Esophagus (tissue), 2 donors: ENCODE data around the gene PCDH9. TPM values are rescaled to one million over a fixed set of nuclear protein-coding genes. Genes with fewer than 3 reads are reported as not detected.

Experiments used
- H3K27ac ChIP-seq, 2 donors: one replicate each; pipeline ENCODE4 v1.5.1; 2013; ENCODE audit warnings: low read depth in 2 of 2, mild to moderate bottlenecking in 2 of 2, inconsistent platforms in 1 of 2, low read length in 1 of 2, moderate library complexity in 1 of 2
- H3K27me3 ChIP-seq, 2 donors: one replicate each; pipeline ENCODE4 v1.6.1; 2013; ENCODE audit warnings: low read length in 2 of 2, control low read depth in 1 of 2, mild to moderate bottlenecking in 1 of 2; ENCODE audit not compliant: insufficient read depth in 2 of 2, control insufficient read depth in 1 of 2
- H3K36me3 ChIP-seq, 2 donors: one replicate each; pipeline ENCODE4 v1.6.1; 2013; ENCODE audit warnings: low read length in 1 of 2; ENCODE audit not compliant: control insufficient read depth in 2 of 2, insufficient read depth in 2 of 2
- H3K4me1 ChIP-seq, 2 donors: one replicate each; pipeline ENCODE4 v1.6.1; 2013; ENCODE audit warnings: low read length in 1 of 2; ENCODE audit not compliant: control insufficient read depth in 2 of 2, insufficient read depth in 2 of 2
- H3K4me3 ChIP-seq, 2 donors: one replicate each; pipeline ENCODE4 v1.5.1; 2013; ENCODE audit warnings: low read length in 2 of 2, mild to moderate bottlenecking in 2 of 2, low read depth in 1 of 2, moderate library complexity in 1 of 2
- H3K9me3 ChIP-seq, 2 donors: one replicate each; pipeline ENCODE4 v1.6.1; 2013; ENCODE audit warnings: mild to moderate bottlenecking in 2 of 2, low read depth in 1 of 2, low read length in 1 of 2, moderate library complexity in 1 of 2; ENCODE audit not compliant: control insufficient read depth in 2 of 2, insufficient read depth in 1 of 2
- WGBS, 2 donors: extraction: QIAGEN DNeasy Blood & Tissue Kit; methylation state at CpG; one replicate each; pipeline ENCODE4 v1.1.7; 2013; 5-methylcytosine and 5-hydroxymethylcytosine counted together
- polyA plus RNA-seq, 2 donors: library from polyadenylated mRNA; stranded (reverse); fragments of 200-250 nt; gene quantifications; one replicate each; pipeline ENCODE4 v1.2.3, GENCODE V29; 2013
- donor health status: healthy with polysubstance abuse.
- donor health status: Bipolar disorder and iron deficiency.

The PCDH9 gene
- polyA plus RNA-seq, 2 donors = 0.12 to 0.14 TPM

DNA sequence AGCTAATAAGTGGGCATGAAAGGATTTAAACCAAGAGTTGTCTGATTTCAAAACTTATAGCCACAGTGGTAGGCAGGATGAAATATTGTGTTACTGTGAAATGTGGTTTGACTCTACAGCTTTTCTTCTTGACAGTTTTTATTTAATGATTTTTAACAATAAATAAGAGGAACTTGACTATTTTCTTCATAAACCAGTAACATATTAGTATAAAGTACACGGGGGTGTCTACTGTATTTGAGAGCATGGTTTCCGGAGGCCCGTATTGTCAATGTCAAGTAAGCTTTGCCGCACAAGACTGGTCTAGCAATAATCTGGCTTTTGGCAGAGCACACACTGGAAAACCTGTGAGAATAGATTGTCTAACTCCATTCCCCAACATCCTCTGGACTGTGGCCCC is 894.5 kb downstream of the PCDH9 start:
- Histone ChIP-seq H3K27me3 (no peaks in the 10 kb centered on the region), H3K36me3 (no peaks in the 10 kb centered on the region), H3K27ac (no peak overlapping the region), H3K4me1 (no peaks in the 10 kb centered on the region), H3K4me3 (no peak overlapping the region), H3K9me3 (no peaks in the 10 kb centered on the region)
- 86 to 87% methylated on average over 4 of the region's 4 CpGs for WGBS, 2 donors

DNA sequence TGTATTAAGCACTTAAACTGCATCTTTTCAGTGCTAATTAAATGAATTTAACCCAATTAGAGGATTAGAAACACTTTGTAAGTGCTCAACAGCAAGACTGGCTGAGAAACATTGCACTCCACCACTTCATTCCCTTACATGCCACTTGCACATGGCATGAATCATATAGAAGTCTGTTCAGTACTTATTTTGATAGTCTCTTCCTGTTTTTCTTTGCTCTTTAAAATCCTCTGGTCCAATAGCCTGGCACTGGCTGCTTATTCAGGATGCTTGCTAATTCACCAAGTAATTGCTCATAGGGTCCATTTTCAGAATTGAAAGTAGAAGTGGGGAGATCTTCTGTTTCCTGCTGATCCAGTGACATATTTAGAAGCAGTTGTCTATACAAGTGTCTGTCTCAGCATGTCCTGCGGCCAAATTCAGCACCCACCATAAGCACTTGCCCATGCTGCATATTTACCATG is 900.1 kb downstream of the PCDH9 start:
- H3K4me1 ChIP-seq = no peaks in the 10 kb centered on the region
- H3K4me3 ChIP-seq = no peak overlapping the region
- no peaks in the 10 kb centered on the region for H3K27me3 ChIP-seq
- H3K27ac ChIP-seq = no peak overlapping the region
- WGBS, 2 donors = 66 to 76% methylated on average over 1 of the region's 1 CpG
- no peaks in the 10 kb centered on the region for H3K36me3 ChIP-seq
- H3K9me3 ChIP-seq = no peaks in the 10 kb centered on the region

DNA sequence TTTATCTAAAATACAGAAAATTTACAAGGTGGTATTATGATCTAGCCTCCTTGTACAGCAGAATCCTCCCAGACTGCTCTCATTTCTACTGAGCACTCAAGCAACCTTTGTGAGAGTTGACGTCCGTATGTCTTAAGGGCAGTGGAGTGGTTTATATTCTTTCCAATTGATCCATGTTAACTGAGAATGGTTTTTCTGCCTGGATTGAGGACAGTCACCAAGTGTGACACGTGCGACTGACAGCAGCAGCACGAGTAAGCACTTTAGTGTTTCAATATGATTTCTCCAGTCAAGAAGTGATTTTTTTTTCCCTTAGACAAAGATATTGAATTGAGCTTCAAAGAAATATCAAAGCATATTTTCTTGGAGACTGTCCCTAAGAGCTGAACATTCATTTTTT is 901.7 kb downstream of the PCDH9 start:
- WGBS, 2 donors = 82 to 91% methylated on average over 5 of the region's 5 CpGs

DNA sequence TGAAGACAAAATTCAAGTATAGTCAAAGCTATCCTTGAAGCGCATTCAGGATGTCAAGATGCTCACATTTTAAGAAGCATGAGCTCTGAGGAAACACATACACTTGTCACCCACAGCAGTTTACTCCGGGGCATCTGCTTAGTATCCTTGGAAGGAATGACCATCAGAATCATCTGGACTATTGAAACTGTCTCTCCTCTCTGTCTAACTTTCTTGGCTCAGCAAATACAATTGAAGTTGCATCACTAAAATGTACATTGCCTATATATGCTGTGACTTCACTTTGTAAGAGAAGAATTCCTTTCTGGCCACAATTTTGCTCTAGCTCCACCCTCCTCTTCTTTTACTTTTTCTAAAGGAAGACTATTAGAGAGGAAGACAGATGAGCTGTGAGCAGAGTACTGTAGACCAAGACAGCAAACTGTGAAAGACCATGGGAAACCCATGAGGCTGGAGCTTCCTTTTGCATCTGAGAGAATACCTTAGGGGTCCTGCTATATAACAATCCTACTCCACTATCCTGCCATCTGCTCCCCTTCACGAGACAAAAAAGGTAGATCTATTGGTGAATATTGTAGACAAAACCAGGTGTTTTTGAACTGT is 906.3 kb downstream of the PCDH9 start:
- Histone ChIP-seq H3K4me3 (no peak overlapping the region), H3K36me3 (no peaks in the 10 kb centered on the region), H3K9me3 (no peaks in the 10 kb centered on the region), H3K27me3 (no peaks in the 10 kb centered on the region), H3K27ac (no peak overlapping the region), H3K4me1 (no peaks in the 10 kb centered on the region)
- 80 to 85% methylated on average over 3 of the region's 3 CpGs for WGBS, 2 donors

More for the DNA sequence above, 901.7 kb downstream of the PCDH9 start:
- no peaks in the 10 kb centered on the region for H3K4me1 ChIP-seq
- no peaks in the 10 kb centered on the region for H3K36me3 ChIP-seq
- no peak overlapping the region for H3K4me3 ChIP-seq
- no peaks in the 10 kb centered on the region for H3K27me3 ChIP-seq
- H3K27ac ChIP-seq = no peak overlapping the region
- H3K9me3 ChIP-seq = no peaks in the 10 kb centered on the region

DNA sequence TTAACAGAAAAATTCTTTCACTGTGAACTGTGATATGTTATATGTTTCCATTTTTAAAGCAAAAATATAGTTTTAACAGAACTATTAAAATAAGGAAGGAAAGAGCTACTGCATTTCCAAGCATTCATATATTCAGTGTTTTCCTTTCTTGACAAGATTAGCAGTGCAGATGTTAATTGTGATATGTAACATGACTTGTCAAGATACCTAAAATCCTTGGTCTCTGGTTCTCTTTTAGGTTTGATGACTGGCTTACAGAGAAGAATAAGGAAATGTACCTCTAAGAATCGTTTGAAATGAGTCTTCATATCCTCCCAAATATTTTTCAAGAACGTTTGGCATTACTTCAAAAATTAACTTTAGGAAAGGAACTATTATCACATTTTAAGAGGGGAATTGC is 907.2 kb downstream of the PCDH9 start:
- Histone ChIP-seq H3K4me1 (no peaks in the 10 kb centered on the region), H3K36me3 (no peaks in the 10 kb centered on the region), H3K4me3 (no peak overlapping the region), H3K9me3 (no peaks in the 10 kb centered on the region), H3K27me3 (no peaks in the 10 kb centered on the region), H3K27ac (no peak overlapping the region)
- WGBS, 2 donors = 24 to 29% methylated on average over 2 of the region's 2 CpGs

DNA sequence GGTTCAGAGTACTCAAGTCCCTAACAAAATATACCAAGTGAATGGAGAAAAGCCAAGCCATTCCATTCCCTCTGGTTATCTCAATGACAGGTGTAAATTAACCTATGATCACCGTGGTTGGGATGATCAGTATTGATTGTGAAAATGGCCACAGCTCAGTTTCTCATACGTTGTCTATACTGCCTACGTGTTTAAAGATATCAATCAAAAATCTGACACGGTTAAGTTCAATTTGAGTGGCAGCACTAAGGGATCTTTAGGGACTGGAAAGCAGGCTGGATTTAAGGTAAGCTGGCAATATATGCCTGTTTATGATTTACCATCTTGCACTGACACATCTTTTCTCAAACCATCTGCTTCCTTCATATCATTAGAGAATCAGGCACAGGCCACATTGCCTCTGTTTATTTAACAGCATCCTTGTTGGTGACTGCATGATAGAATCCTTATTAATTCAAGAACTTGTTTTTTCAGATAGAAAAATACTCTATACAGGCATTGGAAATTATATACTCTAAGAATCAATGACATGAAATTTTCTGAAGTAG is 907.9 kb downstream of the PCDH9 start:
- H3K27me3 ChIP-seq = no peaks in the 10 kb centered on the region
- WGBS, 2 donors = 84 to 87% methylated on average over 4 of the region's 4 CpGs

DNA sequence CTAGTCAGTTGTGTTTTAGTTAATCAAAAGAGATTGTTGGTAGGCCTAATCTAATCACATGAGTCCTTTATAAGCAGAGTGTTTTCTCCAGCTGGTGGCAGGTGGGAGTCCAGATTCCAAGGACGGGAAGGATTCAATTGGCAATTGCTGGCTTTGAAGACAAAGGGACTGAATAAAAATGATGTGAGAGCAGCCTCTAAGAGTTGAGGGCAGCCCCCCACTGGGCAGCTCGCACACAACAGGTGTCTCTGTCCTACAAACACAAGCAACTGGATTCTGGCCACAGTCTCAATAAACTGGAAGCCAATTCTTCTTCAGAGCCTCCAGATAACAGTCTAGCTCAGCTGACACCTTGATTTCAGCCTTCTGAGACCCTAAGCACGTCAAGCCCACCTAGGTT is 915.2 kb downstream of the PCDH9 start:
- Histone ChIP-seq H3K4me3 (no peak overlapping the region), H3K27ac (no peak overlapping the region), H3K4me1 (no peaks in the 10 kb centered on the region), H3K36me3 (no peaks in the 10 kb centered on the region), H3K27me3 (no peaks in the 10 kb centered on the region), H3K9me3 (no peaks in the 10 kb centered on the region)
- 75 to 83% methylated on average over 3 of the region's 3 CpGs for WGBS, 2 donors

More for the DNA sequence above, 907.9 kb downstream of the PCDH9 start:
- Histone ChIP-seq H3K4me1 (no peaks in the 10 kb centered on the region), H3K27ac (no peak overlapping the region), H3K36me3 (no peaks in the 10 kb centered on the region), H3K9me3 (no peaks in the 10 kb centered on the region), H3K4me3 (no peak overlapping the region)

DNA sequence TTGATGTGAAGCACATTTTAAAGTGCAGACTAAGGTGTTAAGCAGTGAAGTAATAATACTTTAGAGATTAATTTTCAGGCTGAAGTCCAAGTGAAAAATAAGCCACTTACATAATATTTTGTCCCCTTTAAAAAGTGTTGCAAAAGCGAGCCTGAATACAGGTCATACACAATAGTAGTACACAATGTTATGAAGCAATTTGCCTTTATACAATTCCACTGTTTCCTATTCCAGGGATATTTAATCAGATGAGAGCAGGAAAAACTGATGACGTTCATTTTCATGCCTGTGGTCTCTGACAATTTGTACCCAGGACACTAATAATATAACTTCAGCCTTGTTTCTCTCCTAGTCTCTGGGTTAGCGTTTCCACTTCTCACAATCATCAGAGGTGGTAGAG is 916.7 kb downstream of the PCDH9 start:
- 62 to 69% methylated on average over 3 of the region's 3 CpGs for WGBS, 2 donors
- Histone ChIP-seq H3K36me3 (no peaks in the 10 kb centered on the region), H3K9me3 (no peaks in the 10 kb centered on the region), H3K27ac (no peak overlapping the region), H3K4me1 (no peaks in the 10 kb centered on the region), H3K4me3 (no peak overlapping the region), H3K27me3 (no peaks in the 10 kb centered on the region)

DNA sequence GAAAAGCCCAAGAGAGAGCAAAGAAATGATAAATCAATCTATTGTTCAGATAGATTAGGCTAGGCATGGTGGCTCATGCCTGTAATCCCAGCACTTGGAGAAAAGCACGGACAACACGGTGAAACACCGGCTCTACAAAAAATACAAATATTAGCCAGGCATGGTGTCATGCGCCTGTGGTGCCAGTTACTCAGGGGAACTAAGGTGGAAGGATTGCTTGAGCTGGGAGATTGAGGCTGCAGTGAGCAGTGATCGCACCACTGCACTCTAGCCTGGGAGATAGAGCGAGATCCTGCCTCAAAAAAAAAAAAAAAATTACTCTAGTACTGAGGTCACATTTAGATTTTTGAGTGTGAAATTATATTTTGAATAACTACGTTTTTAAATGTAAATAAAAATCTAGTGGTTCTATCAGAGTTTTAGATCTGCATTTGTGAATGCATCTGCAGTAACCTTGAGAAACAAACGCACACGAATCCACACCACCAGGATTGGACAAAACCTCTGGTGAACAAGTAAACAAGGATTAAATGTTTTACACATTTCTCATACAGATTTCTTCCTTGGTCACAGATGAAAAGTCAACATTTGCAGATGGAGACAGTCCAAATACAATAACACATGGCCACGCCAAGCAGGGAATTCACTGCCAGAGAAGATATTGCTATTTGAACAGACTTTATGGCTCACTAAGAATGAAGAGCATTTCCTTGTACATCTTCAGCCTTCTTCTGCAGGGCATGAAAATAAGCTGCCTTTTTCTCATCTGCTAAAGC is 917.6 kb downstream of the PCDH9 start:
- Histone ChIP-seq H3K9me3 (no peaks in the 10 kb centered on the region), H3K27ac (no peak overlapping the region), H3K27me3 (no peaks in the 10 kb centered on the region), H3K36me3 (no peaks in the 10 kb centered on the region), H3K4me3 (no peak overlapping the region), H3K4me1 (no peaks in the 10 kb centered on the region)
- 48 to 50% methylated on average over 10 of the region's 10 CpGs for WGBS, 2 donors
